HepG2 (cell line): ENCODE data around the gene CNPPD1. TPM values are rescaled to one million over a fixed set of nuclear protein-coding genes. Genes with fewer than 3 reads are reported as not detected.

Experiments used
- ATF1 ChIP-seq: IDR thresholded peaks from 2 replicates; pipeline ENCODE4 v1.6.1; 2016; ENCODE audit warnings: mild to moderate bottlenecking, control low read depth
- CC2D1A ChIP-seq: sonication (generic); formaldehyde crosslinking; IDR thresholded peaks from 2 replicates; pipeline ENCODE4 v1.8.1; 2023; ENCODE audit warnings: mild to moderate bottlenecking, missing genetic modification reagents
- DMAP1 ChIP-seq: IDR thresholded peaks from 2 replicates; pipeline ENCODE4 v1.6.1; 2016
- DNMT1 ChIP-seq: sonication (generic); formaldehyde crosslinking; IDR thresholded peaks from 2 replicates; pipeline ENCODE4 v1.5.1; 2020; ENCODE audit warnings: mild to moderate bottlenecking, missing genetic modification reagents
- DR1 ChIP-seq: sonication (generic); formaldehyde crosslinking; IDR thresholded peaks from 2 replicates; pipeline ENCODE4 v1.8.0; 2021; ENCODE audit warnings: mild to moderate bottlenecking, missing genetic modification reagents, inconsistent platforms
- FOXP1 ChIP-seq, 2 experiments: fragments of 450-650 bp in 1 of 2; IDR thresholded peaks; 2 replicates each; pipeline ENCODE4 v1.6.1; 2017 to 2018; ENCODE audit warnings: antibody characterized with exemption in 1 of 2
- KDM4B ChIP-seq: sonication (generic); formaldehyde crosslinking; IDR thresholded peaks from 2 replicates; pipeline ENCODE4 v1.4.0; 2020; ENCODE audit warnings: missing genetic modification reagents
- MYNN ChIP-seq: sonication (generic); formaldehyde crosslinking; IDR thresholded peaks from 2 replicates; pipeline ENCODE4 v1.4.0; 2020; ENCODE audit warnings: mild to moderate bottlenecking, low read depth, missing genetic modification reagents
- NFRKB ChIP-seq: fragments of 450-650 bp; IDR thresholded peaks from 2 replicates; pipeline ENCODE4 v1.6.1; 2017
- PHF21A ChIP-seq: sonication (generic); formaldehyde crosslinking; IDR thresholded peaks from 2 replicates; pipeline ENCODE4 v1.5.0; 2020; ENCODE audit warnings: mild to moderate bottlenecking, missing genetic modification reagents
- RARG ChIP-seq: sonication (generic); formaldehyde crosslinking; IDR thresholded peaks from 2 replicates; pipeline ENCODE4 v1.4.0; 2020; ENCODE audit warnings: low read depth, mild to moderate bottlenecking, missing genetic modification reagents
- SALL1 ChIP-seq: sonication (generic); formaldehyde crosslinking; IDR thresholded peaks from 2 replicates; pipeline ENCODE4 v1.8.0; 2022; ENCODE audit warnings: mild to moderate bottlenecking, missing genetic modification reagents
- SAP130 ChIP-seq: IDR thresholded peaks from 2 replicates; pipeline ENCODE4 v1.6.1; 2016; ENCODE audit warnings: low read depth
- SOX13 ChIP-seq, 3 experiments: fragments of 450-650 bp in 1 of 3; sonication (generic) in 1 of 3; formaldehyde crosslinking in 1 of 3; IDR thresholded peaks in 2 of 3; conservative IDR thresholded peaks in 1 of 3; 2 replicates each; pipeline versions ENCODE4 v1.5.0 to v1.6.1; 2016 to 2020; ENCODE audit warnings: antibody characterized with exemption in 1 of 3, mild to moderate bottlenecking in 1 of 3, missing compliant biosample characterization in 1 of 3, missing genetic modification reagents in 1 of 3, moderate library complexity in 1 of 3
- SRSF4 ChIP-seq: fragments of 200-400 bp; formaldehyde crosslinking; IDR thresholded peaks from one replicate; pipeline ENCODE4 v1.6.1; 2018; ENCODE audit warnings: mild to moderate bottlenecking, low read depth, low read length, moderate library complexity; ENCODE audit not compliant: poor library complexity, severe bottlenecking
- ZNF143 ChIP-seq: sonication (generic); formaldehyde crosslinking; IDR thresholded peaks from 2 replicates; pipeline ENCODE4 v1.4.0; 2020; ENCODE audit warnings: missing genetic modification reagents
- ZNF207 ChIP-seq: fragments of 450-650 bp; IDR thresholded peaks from 2 replicates; pipeline ENCODE4 v1.6.1; 2016; ENCODE audit warnings: antibody characterized with exemption, borderline replicate concordance
- ZNF790 ChIP-seq: sonication (generic); formaldehyde crosslinking; IDR thresholded peaks from 2 replicates; pipeline ENCODE4 v1.8.0; 2022; ENCODE audit warnings: missing genetic modification reagents, mild to moderate bottlenecking, borderline replicate concordance
- polyA plus RNA-seq, 8 experiments: library from polyadenylated mRNA; depleted of rRNA in 3 of 8; stranded (reverse) in 7 of 8; unstranded in 1 of 8; fragments of >200 nt; fragmentation: Illumina TruSeq in 4 of 8; extraction: Trizol in 4 of 8; gene quantifications; 2 replicates each; pipeline versions ENCODE4 v1.2.1 to v1.2.3, GENCODE V29; 2011 to 2016; ENCODE audit warnings: low read depth in 4 of 8, missing spikeins in 1 of 8, mixed read lengths in 1 of 8; ENCODE audit not compliant: insufficient read depth in 1 of 8
- total RNA-seq, 5 experiments: library from RNA; depleted of rRNA; stranded (reverse); fragments of >200 nt; fragmentation: Illumina TruSeq; extraction: Trizol; gene quantifications; 2 replicates each; pipeline ENCODE4 v1.2.3, GENCODE V29; 2016; ENCODE audit warnings: low read depth in 1 of 5
- TF ChIP-seq, protein P1 (sequence below): IDR thresholded peaks from 2 replicates; pipeline ENCODE4 v1.6.1; 2016; ENCODE audit warnings: low read depth, borderline replicate concordance
- TF ChIP-seq, protein P2 (sequence below): sonication (generic); formaldehyde crosslinking; conservative IDR thresholded peaks from 2 replicates; pipeline ENCODE4 v1.4.0; 2020; ENCODE audit warnings: missing genetic modification reagents
- TF ChIP-seq, protein P3 (sequence below): sonication (generic); formaldehyde crosslinking; IDR thresholded peaks from 2 replicates; pipeline ENCODE4 v1.9.0; 2022; ENCODE audit warnings: missing genetic modification reagents, mild to moderate bottlenecking, borderline replicate concordance
- TF ChIP-seq, protein P4 (sequence below): sonication (generic); formaldehyde crosslinking; IDR thresholded peaks from 2 replicates; pipeline ENCODE4 v1.4.0; 2020; ENCODE audit warnings: missing genetic modification reagents, borderline replicate concordance
- TF ChIP-seq, protein P5 (sequence below): IDR thresholded peaks from 2 replicates; pipeline ENCODE4 v1.6.1; 2016; ENCODE audit warnings: missing genetic modification reagents, missing compliant biosample characterization

CNPPD1 gene
- total and polyA plus RNA-seq, 2 of the 13 experiments (the other 11 are each of a cell fraction or from before 2014, with no cell fraction given), result 35.5 to 49.4 TPM

DNA sequence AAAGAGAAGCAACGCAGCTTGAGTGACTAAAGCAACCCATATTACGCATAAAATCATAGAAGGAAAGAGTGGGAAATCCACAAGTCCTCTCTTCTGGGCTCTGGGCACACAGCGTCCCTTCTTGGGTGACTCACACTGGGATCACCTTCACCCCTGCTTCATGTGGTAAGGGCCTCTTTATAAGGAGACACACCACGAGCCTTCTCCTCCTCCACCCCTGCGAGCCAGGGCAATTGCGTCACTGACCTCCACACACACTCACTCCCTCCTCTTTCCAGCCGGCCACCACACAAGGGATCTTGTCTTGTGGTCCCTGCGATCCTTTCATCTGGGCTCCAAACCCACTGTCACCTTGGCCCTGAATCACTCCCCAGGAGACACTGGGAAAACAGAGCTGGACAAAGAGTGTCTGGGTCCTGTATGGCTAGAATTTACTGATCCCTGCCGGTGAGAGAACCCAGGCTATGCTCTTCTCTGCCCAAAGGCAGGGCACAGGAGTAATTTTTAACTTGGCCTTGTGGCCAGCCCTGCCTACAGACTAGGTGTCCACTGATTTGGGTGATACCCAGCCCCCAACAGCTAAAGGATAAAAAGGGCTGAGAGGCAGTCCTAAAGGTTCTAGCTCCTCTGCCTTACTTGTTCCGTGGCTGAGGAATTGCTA, 51.4 kb downstream of the CNPPD1 start (continued):
- TF ChIP-seq ZNF143 (CRISPR knock-in tag), result no peak
- TF ChIP-seq, protein P1, sequence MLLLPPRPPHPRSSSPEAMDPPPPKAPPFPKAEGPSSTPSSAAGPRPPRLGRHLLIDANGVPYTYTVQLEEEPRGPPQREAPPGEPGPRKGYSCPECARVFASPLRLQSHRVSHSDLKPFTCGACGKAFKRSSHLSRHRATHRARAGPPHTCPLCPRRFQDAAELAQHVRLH (CRISPR knock-in tag), result 0 out of 2 replicates have a peak, but pooled peaks have one; percentile 48
- TF ChIP-seq, protein P2, sequence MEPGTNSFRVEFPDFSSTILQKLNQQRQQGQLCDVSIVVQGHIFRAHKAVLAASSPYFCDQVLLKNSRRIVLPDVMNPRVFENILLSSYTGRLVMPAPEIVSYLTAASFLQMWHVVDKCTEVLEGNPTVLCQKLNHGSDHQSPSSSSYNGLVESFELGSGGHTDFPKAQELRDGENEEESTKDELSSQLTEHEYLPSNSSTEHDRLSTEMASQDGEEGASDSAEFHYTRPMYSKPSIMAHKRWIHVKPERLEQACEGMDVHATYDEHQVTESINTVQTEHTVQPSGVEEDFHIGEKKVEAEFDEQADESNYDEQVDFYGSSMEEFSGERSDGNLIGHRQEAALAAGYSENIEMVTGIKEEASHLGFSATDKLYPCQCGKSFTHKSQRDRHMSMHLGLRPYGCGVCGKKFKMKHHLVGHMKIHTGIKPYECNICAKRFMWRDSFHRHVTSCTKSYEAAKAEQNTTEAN (CRISPR knock-in tag), result no peak
- no peak for TF ChIP-seq RARG
- no peak for TF ChIP-seq DR1
- TF ChIP-seq, protein P3, sequence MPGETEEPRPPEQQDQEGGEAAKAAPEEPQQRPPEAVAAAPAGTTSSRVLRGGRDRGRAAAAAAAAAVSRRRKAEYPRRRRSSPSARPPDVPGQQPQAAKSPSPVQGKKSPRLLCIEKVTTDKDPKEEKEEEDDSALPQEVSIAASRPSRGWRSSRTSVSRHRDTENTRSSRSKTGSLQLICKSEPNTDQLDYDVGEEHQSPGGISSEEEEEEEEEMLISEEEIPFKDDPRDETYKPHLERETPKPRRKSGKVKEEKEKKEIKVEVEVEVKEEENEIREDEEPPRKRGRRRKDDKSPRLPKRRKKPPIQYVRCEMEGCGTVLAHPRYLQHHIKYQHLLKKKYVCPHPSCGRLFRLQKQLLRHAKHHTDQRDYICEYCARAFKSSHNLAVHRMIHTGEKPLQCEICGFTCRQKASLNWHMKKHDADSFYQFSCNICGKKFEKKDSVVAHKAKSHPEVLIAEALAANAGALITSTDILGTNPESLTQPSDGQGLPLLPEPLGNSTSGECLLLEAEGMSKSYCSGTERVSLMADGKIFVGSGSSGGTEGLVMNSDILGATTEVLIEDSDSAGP, result 0 out of 2 replicates have a peak, but pooled peaks have one; percentile 25
- TF ChIP-seq DMAP1 (CRISPR knock-in tag), result no peak
- TF ChIP-seq, protein P4, sequence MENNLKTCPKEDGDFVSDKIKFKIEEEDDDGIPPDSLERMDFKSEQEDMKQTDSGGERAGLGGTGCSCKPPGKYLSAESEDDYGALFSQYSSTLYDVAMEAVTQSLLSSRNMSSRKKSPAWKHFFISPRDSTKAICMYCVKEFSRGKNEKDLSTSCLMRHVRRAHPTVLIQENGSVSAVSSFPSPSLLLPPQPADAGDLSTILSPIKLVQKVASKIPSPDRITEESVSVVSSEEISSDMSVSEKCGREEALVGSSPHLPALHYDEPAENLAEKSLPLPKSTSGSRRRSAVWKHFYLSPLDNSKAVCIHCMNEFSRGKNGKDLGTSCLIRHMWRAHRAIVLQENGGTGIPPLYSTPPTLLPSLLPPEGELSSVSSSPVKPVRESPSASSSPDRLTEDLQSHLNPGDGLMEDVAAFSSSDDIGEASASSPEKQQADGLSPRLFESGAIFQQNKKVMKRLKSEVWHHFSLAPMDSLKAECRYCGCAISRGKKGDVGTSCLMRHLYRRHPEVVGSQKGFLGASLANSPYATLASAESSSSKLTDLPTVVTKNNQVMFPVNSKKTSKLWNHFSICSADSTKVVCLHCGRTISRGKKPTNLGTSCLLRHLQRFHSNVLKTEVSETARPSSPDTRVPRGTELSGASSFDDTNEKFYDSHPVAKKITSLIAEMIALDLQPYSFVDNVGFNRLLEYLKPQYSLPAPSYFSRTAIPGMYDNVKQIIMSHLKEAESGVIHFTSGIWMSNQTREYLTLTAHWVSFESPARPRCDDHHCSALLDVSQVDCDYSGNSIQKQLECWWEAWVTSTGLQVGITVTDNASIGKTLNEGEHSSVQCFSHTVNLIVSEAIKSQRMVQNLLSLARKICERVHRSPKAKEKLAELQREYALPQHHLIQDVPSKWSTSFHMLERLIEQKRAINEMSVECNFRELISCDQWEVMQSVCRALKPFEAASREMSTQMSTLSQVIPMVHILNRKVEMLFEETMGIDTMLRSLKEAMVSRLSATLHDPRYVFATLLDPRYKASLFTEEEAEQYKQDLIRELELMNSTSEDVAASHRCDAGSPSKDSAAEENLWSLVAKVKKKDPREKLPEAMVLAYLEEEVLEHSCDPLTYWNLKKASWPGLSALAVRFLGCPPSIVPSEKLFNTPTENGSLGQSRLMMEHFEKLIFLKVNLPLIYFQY (CRISPR knock-in tag), result no peak
- TF ChIP-seq NFRKB, result no peak
- TF ChIP-seq ZNF207, result no peak
- no peak for TF ChIP-seq MYNN (CRISPR knock-in tag)
- TF ChIP-seq FOXP1 (IDR thresholded peaks at IDR 0.05), result no peak
- peak; percentile 50; the same call in 1 of the 2 replicates for TF ChIP-seq FOXP1 (CRISPR knock-in tag; IDR thresholded peaks at IDR 0.05)
- TF ChIP-seq, protein P5, sequence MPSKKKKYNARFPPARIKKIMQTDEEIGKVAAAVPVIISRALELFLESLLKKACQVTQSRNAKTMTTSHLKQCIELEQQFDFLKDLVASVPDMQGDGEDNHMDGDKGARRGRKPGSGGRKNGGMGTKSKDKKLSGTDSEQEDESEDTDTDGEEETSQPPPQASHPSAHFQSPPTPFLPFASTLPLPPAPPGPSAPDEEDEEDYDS, result no peak
- no peak for TF ChIP-seq ZNF790 (CRISPR knock-in tag)
- peak; percentile 49; the same call in 1 of the 2 replicates for TF ChIP-seq SAP130
- no peak for TF ChIP-seq SRSF4
- TF ChIP-seq DNMT1 (CRISPR knock-in tag), result no peak
- TF ChIP-seq SOX13 (IDR thresholded peaks at IDR 0.05), result no peak
- TF ChIP-seq SOX13 (CRISPR knock-in tag; conservative IDR thresholded peaks at IDR 0.05 in 1 of 2, IDR thresholded peaks at IDR 0.05 in 1 of 2), result 0 out of 4 replicates have a peak, but pooled peaks of 1 of the 2 experiments have one; percentile 23
- no peak for TF ChIP-seq KDM4B (CRISPR knock-in tag)
- TF ChIP-seq PHF21A, result peak; percentile 37; the same call in 1 of the 2 replicates
- peak; percentile 43; the same call in 1 of the 2 replicates for TF ChIP-seq SALL1 (CRISPR knock-in tag)
- TF ChIP-seq CC2D1A (CRISPR knock-in tag), result no peak
- no peak for TF ChIP-seq ATF1 (CRISPR knock-in tag)
